ENCODE measurements around the gene PKMYT1. TPM values are rescaled to one million over a fixed set of nuclear protein-coding genes. Genes with fewer than 3 reads are reported as not detected.

Gene PKMYT1
- total and polyA plus RNA-seq, 9 of the 15 experiments (the other 6 are each of a cell fraction or from before 2014, with no cell fraction given), result 8.7 to 201 (median 37.8) TPM

DNA sequence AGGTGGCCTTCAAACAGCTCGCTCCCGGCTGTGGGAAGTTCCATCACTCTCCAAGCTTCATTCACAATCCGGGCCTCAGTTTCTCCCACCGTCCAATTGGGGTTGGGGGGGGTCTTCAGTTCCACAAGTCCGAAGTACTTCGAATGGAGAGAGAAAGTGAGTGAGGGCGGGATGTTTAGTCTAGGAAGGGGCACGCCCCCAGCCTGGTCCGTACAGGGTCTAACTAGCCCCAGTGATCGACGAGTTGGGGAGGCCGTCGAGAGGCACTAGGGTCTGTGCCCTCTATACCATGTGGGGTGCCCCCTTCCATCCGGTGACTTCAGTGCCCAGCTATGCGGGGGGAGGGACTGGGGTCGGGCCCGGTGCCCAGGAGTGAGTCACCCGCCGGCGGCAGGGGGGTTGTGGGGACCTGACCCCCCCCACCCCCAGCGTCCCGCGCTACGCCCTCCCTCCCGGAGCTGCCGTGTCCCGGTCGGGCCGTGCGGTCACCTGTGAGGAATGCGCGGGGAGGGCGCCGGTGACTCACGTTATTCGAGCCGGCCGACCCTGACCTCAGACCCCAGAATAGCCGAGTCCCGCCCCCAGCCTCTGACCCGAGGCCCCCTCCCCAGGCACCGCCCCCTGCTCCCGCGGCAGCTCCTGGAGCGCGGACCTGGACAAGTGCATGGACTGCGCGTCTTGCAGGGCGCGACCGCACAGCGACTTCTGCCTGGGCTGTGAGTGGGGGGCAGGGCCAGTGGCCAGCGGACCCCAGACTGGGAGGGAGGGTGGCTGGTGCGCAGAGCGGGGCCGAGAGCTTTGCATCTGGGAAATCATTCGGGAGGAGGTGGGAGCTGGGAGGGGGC is 40.6 kb upstream of the PKMYT1 start (continued):
- peak; percentile 10 for TF ChIP-seq PRPF4 (IDR thresholded peaks at IDR 0.05; ENCODE audit: insufficient read depth, low read depth, low read length, poor library complexity, severe bottlenecking)
- peak; percentile 69; the same call in 1 of the 2 replicates for TF ChIP-seq ARID1B (IDR thresholded peaks at IDR 0.05)
- peak; percentile 8; the same call in 1 of the 2 replicates for TF ChIP-seq GABPB1 (CRISPR knock-in tag; IDR thresholded peaks at IDR 0.05)
- peak; percentile 81 for TF ChIP-seq POLR2G (IDR thresholded peaks at IDR 0.05; ENCODE audit: low read depth, low read length)
- TF ChIP-seq NR3C1 (CRISPR knock-in tag; IDR thresholded peaks at IDR 0.05), result no peak
- TF ChIP-seq CCNT2 (IDR thresholded peaks at IDR 0.05; ENCODE audit: borderline replicate concordance, extremely low read depth, insufficient read length, low read depth, low read length), result peak; percentile 48
- TF ChIP-seq MAZ (CRISPR knock-in tag; conservative IDR thresholded peaks at IDR 0.05 in 1 of 2, IDR thresholded peaks at IDR 0.05 in 1 of 2), result peak in 1 of 2 experiments; percentile 56; a peak in 2 of 4 replicates
- TF ChIP-seq, protein P1, sequence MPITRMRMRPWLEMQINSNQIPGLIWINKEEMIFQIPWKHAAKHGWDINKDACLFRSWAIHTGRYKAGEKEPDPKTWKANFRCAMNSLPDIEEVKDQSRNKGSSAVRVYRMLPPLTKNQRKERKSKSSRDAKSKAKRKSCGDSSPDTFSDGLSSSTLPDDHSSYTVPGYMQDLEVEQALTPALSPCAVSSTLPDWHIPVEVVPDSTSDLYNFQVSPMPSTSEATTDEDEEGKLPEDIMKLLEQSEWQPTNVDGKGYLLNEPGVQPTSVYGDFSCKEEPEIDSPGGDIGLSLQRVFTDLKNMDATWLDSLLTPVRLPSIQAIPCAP (CRISPR knock-in tag; IDR thresholded peaks at IDR 0.05; ENCODE audit: borderline replicate concordance), result no peak
- TF ChIP-seq SMARCE1 (IDR thresholded peaks at IDR 0.05), result peak; percentile 85
- TF ChIP-seq FIP1L1 (IDR thresholded peaks at IDR 0.05; ENCODE audit: low read depth, low read length, poor library complexity, severe bottlenecking), result peak; percentile 81
- TF ChIP-seq, protein P2, sequence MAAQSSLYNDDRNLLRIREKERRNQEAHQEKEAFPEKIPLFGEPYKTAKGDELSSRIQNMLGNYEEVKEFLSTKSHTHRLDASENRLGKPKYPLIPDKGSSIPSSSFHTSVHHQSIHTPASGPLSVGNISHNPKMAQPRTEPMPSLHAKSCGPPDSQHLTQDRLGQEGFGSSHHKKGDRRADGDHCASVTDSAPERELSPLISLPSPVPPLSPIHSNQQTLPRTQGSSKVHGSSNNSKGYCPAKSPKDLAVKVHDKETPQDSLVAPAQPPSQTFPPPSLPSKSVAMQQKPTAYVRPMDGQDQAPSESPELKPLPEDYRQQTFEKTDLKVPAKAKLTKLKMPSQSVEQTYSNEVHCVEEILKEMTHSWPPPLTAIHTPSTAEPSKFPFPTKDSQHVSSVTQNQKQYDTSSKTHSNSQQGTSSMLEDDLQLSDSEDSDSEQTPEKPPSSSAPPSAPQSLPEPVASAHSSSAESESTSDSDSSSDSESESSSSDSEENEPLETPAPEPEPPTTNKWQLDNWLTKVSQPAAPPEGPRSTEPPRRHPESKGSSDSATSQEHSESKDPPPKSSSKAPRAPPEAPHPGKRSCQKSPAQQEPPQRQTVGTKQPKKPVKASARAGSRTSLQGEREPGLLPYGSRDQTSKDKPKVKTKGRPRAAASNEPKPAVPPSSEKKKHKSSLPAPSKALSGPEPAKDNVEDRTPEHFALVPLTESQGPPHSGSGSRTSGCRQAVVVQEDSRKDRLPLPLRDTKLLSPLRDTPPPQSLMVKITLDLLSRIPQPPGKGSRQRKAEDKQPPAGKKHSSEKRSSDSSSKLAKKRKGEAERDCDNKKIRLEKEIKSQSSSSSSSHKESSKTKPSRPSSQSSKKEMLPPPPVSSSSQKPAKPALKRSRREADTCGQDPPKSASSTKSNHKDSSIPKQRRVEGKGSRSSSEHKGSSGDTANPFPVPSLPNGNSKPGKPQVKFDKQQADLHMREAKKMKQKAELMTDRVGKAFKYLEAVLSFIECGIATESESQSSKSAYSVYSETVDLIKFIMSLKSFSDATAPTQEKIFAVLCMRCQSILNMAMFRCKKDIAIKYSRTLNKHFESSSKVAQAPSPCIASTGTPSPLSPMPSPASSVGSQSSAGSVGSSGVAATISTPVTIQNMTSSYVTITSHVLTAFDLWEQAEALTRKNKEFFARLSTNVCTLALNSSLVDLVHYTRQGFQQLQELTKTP (IDR thresholded peaks at IDR 0.05; ENCODE audit: low read depth in 1 of 2, partially characterized antibody in 2 of 2), result peak in 1 of 2 experiments; percentile 17
- TF ChIP-seq THRAP3 (IDR thresholded peaks at IDR 0.05; ENCODE audit: borderline replicate concordance), result no peak
